GM21526 (cell line): ENCODE measurements around the gene TOMM22.

Experiments
- ATAC-seq: cut with Tn5 transposase; IDR thresholded peaks from one replicate; pipeline ENCODE4 v1.9.1; 2021; ENCODE audit warnings: moderate library complexity; ENCODE audit not compliant: unreplicated experiment, low FRiP score

Gene TOMM22

GRCh38 chr22:38731703-38732161 is 50.0 kb downstream of the TOMM22 start:
- ATAC-seq: no peak

GRCh38 chr22:38732251-38732815 is 50.6 kb downstream of the TOMM22 start:
- ATAC-seq: no peak

GRCh38 chr22:38733329-38733723 is 51.6 kb downstream of the TOMM22 start:
- ATAC-seq: no peak

GRCh38 chr22:38733724-38734381 is 52.1 kb downstream of the TOMM22 start:
- no peak for ATAC-seq

- no peak for ATAC-seq
Measured at GRCh38 chr22:38734421-38735100, 52.8 kb downstream of the TOMM22 start.
